ENCODE data around the gene PLEKHM2.

PLEKHM2 gene

GRCh38 chr1:15727021-15727420 lies 42.9 kb downstream of the PLEKHM2 start:
- no peak for DNase-seq

GRCh38 chr1:15727424-15727823 lies 43.3 kb downstream of the PLEKHM2 start:
- no peak for DNase-seq

GRCh38 chr1:15727866-15728534 lies 43.9 kb downstream of the PLEKHM2 start:
- DNase-seq = no peak

GRCh38 chr1:15728937-15729657 lies 45.0 kb downstream of the PLEKHM2 start:
- DNase-seq = no peak

GRCh38 chr1:15730423-15730822 lies 46.3 kb downstream of the PLEKHM2 start:
- no peak for DNase-seq

GRCh38 chr1:15730936-15731335 lies 46.8 kb downstream of the PLEKHM2 start:
- no peak for DNase-seq

GRCh38 chr1:15731735-15732685 lies 47.9 kb downstream of the PLEKHM2 start:
- DNase-seq = no peak

GRCh38 chr1:15732686-15733081 lies 48.6 kb downstream of the PLEKHM2 start:
- no peak for DNase-seq

GRCh38 chr1:15733218-15733725 lies 49.2 kb downstream of the PLEKHM2 start:
- no peak for DNase-seq

- no peak for DNase-seq
These were observed 49.7 kb downstream of the PLEKHM2 start for GRCh38 chr1:15733726-15734226.

GRCh38 chr1:15734296-15734695 lies 50.2 kb downstream of the PLEKHM2 start:
- no peak for DNase-seq

GRCh38 chr1:15734901-15735300 lies 50.8 kb downstream of the PLEKHM2 start:
- no peak for DNase-seq

- no peak for DNase-seq
These were observed 51.4 kb downstream of the PLEKHM2 start for GRCh38 chr1:15735304-15736037.

GRCh38 chr1:15736038-15736891 lies 52.1 kb downstream of the PLEKHM2 start, which contains the start of gene SLC25A34:
Gene SLC25A34 (plus strand): TSS chr1:15736258. CDS start chr1:15736486, 228 bp downstream.
- no peak for DNase-seq

GRCh38 chr1:15736892-15737261 lies 52.8 kb downstream of the PLEKHM2 start:
- DNase-seq = no peak

GRCh38 chr1:15737324-15738319 lies 53.5 kb downstream of the PLEKHM2 start:
- DNase-seq = no peak

- no peak for DNase-seq
These were observed 54.4 kb downstream of the PLEKHM2 start for GRCh38 chr1:15738416-15739113.

GRCh38 chr1:15739259-15739658 lies 55.1 kb downstream of the PLEKHM2 start:
- no peak for DNase-seq

GRCh38 chr1:15739745-15740144 lies 55.6 kb downstream of the PLEKHM2 start:
- no peak for DNase-seq
